Natural killer cell treated with Interleukin-12 subunit alpha and Interleukin-12 subunit beta and Interleukin-15 and Interleukin-18, amount 100 ng/mL, for 72 hours (primary cell): ENCODE results near the gene ZFC3H1. TPM values are rescaled to one million over a fixed set of nuclear protein-coding genes. Genes with fewer than 3 reads are reported as not detected.

Experiments used
- ATAC-seq, 2 donors: fragments of 150-1000 bp; cut with Tn5 transposase in 1 of 2; sonication (Bioruptor Pico), chemical (Tn5 transposase) in 1 of 2; 2 replicates each; pipeline ENCODE4 v1.10.0; 2021
- DNase-seq: peaks from one replicate; pipeline ENCODE4 v3.0.0; 2022; ENCODE audit warnings: low spot score
- H3K27ac Mint-ChIP-seq, 2 donors: 1 replicate in 1 of 2; 2 replicates in 1 of 2; pipeline ENCODE4 v1.8.0; 2022; ENCODE audit warnings: mixed read lengths in 2 of 2, mild to moderate bottlenecking in 1 of 2, moderate library complexity in 1 of 2
- H3K27me3 Mint-ChIP-seq, 2 donors: 1 replicate in 1 of 2; 2 replicates in 1 of 2; pipeline ENCODE4 v1.8.0; 2022; ENCODE audit warnings: mixed read lengths in 2 of 2
- H3K36me3 Mint-ChIP-seq: one replicate; pipeline ENCODE4 v1.8.0; 2022; ENCODE audit warnings: mixed read lengths
- H3K4me1 Mint-ChIP-seq, 2 donors: 1 replicate in 1 of 2; 2 replicates in 1 of 2; pipeline ENCODE4 v1.8.0; 2022; ENCODE audit warnings: low read depth in 2 of 2, mixed read lengths in 2 of 2, mild to moderate bottlenecking in 1 of 2
- H3K4me3 Mint-ChIP-seq: one replicate; pipeline ENCODE4 v1.8.0; 2022; ENCODE audit warnings: mixed read lengths
- H3K9me3 Mint-ChIP-seq: 2 replicates; pipeline ENCODE4 v1.8.0; 2022; ENCODE audit warnings: mixed read lengths
- total RNA-seq, 2 donors: library from RNA; stranded (reverse); gene quantifications; one replicate each; pipeline ENCODE4 v1.2.3, GENCODE V29; 2022

ZFC3H1 gene
- total RNA-seq, 2 donors from 2014 or later: 71.1 to 104 TPM

GRCh38 chr12:71641390-71641789 lies 22.3 kb downstream of the ZFC3H1 start:
- Mint-ChIP-seq H3K27ac (peak overlapping the region in 1 of 2 donors; percentile 39), H3K4me1 (peaks cover 18 to 26% of the 10 kb centered on the region in 2 donors), H3K36me3 (peaks cover 28% of the 10 kb centered on the region), H3K27me3 (no peaks in the 10 kb centered on the region), H3K9me3 (no peaks in the 10 kb centered on the region), H3K4me3 (no peak overlapping the region)
- ATAC-seq (no peak), DNase-seq (no peak)

- no peaks in the 10 kb centered on the region for H3K9me3 Mint-ChIP-seq
- H3K36me3 Mint-ChIP-seq: peaks cover 29% of the 10 kb centered on the region
Measured at GRCh38 chr12:71640316-71640715, 23.3 kb downstream of the ZFC3H1 start.

GRCh38 chr12:71639341-71639760 lies 24.3 kb downstream of the ZFC3H1 start:
- Mint-ChIP-seq H3K4me1 (peaks cover 15 to 21% of the 10 kb centered on the region in 2 donors), H3K27ac (peak overlapping the region in 1 of 2 donors; percentile 41), H3K36me3 (peaks cover 25% of the 10 kb centered on the region), H3K9me3 (no peaks in the 10 kb centered on the region), H3K4me3 (no peak overlapping the region), H3K27me3 (no peaks in the 10 kb centered on the region)
- DNase-seq: no peak
- ATAC-seq: peak in 1 of 2 donors; percentile 53

More at GRCh38 chr12:71640316-71640715, 23.3 kb downstream of the ZFC3H1 start:
- Mint-ChIP-seq H3K27ac (no peak overlapping the region), H3K27me3 (no peaks in the 10 kb centered on the region), H3K4me3 (no peak overlapping the region), H3K4me1 (peaks cover 18 to 26% of the 10 kb centered on the region in 2 donors)
- DNase-seq (no peak), ATAC-seq (no peak)

- no peak for DNase-seq
- H3K27ac Mint-ChIP-seq: no peak overlapping the region
- no peaks in the 10 kb centered on the region for H3K27me3 Mint-ChIP-seq
- H3K9me3 Mint-ChIP-seq: no peaks in the 10 kb centered on the region
- H3K4me3 Mint-ChIP-seq: no peak overlapping the region
- peaks cover 13 to 15% of the 10 kb centered on the region in 2 donors for H3K4me1 Mint-ChIP-seq
- no peak for ATAC-seq
- H3K36me3 Mint-ChIP-seq: peaks cover 16% of the 10 kb centered on the region
Measured at GRCh38 chr12:71638499-71638898, 25.1 kb downstream of the ZFC3H1 start.

GRCh38 chr12:71636704-71637115 lies 26.9 kb downstream of the ZFC3H1 start:
- Mint-ChIP-seq H3K9me3 (no peaks in the 10 kb centered on the region), H3K36me3 (peaks cover 27% of the 10 kb centered on the region), H3K4me1 (peaks cover 11 to 13% of the 10 kb centered on the region in 2 donors), H3K27ac (no peak overlapping the region), H3K4me3 (no peak overlapping the region), H3K27me3 (no peaks in the 10 kb centered on the region)
- DNase-seq (no peak), ATAC-seq (no peak)

- no peak for ATAC-seq
- Mint-ChIP-seq H3K27me3 (no peaks in the 10 kb centered on the region), H3K9me3 (no peaks in the 10 kb centered on the region), H3K27ac (no peak overlapping the region), H3K36me3 (peaks cover 28% of the 10 kb centered on the region), H3K4me3 (no peak overlapping the region), H3K4me1 (peaks cover 5 to 7% of the 10 kb centered on the region in 2 donors)
- DNase-seq: no peak
Measured at GRCh38 chr12:71627438-71628002, 36.1 kb downstream of the ZFC3H1 start.

- Mint-ChIP-seq H3K27ac (peak overlapping the region in 1 of 2 donors; percentile 32), H3K4me3 (no peak overlapping the region), H3K36me3 (peaks cover 27% of the 10 kb centered on the region)
Measured at GRCh38 chr12:71626768-71627167, 36.9 kb downstream of the ZFC3H1 start.

GRCh38 chr12:71626098-71626497 lies 37.5 kb downstream of the ZFC3H1 start:
- Mint-ChIP-seq H3K36me3 (peaks cover 34% of the 10 kb centered on the region), H3K4me3 (no peak overlapping the region), H3K9me3 (no peaks in the 10 kb centered on the region), H3K27me3 (no peaks in the 10 kb centered on the region), H3K4me1 (peaks cover 14 to 15% of the 10 kb centered on the region in 2 donors), H3K27ac (peak overlapping the region; percentile 32 to 40)
- ATAC-seq (no peak), DNase-seq (no peak)

More at GRCh38 chr12:71626768-71627167, 36.9 kb downstream of the ZFC3H1 start:
- H3K9me3 Mint-ChIP-seq: no peaks in the 10 kb centered on the region
- ATAC-seq (no peak), DNase-seq (no peak)
- peaks cover 10 to 11% of the 10 kb centered on the region in 2 donors for H3K4me1 Mint-ChIP-seq
- no peaks in the 10 kb centered on the region for H3K27me3 Mint-ChIP-seq

GRCh38 chr12:71625476-71625875 lies 38.2 kb downstream of the ZFC3H1 start:
- H3K4me1 Mint-ChIP-seq: peaks cover 14 to 20% of the 10 kb centered on the region in 2 donors
- no peaks in the 10 kb centered on the region for H3K27me3 Mint-ChIP-seq
- no peaks in the 10 kb centered on the region for H3K9me3 Mint-ChIP-seq
- DNase-seq: no peak
- ATAC-seq: no peak
- peaks cover 40% of the 10 kb centered on the region for H3K36me3 Mint-ChIP-seq
- no peak overlapping the region for H3K27ac Mint-ChIP-seq
- no peak overlapping the region for H3K4me3 Mint-ChIP-seq

GRCh38 chr12:71621938-71622337 lies 41.7 kb downstream of the ZFC3H1 start:
- ATAC-seq: no peak
- no peaks in the 10 kb centered on the region for H3K9me3 Mint-ChIP-seq

GRCh38 chr12:71610031-71610795 lies 53.4 kb downstream of the ZFC3H1 start:
- H3K4me3 Mint-ChIP-seq: no peak overlapping the region
- ATAC-seq (no peak), DNase-seq (no peak)
- H3K36me3 Mint-ChIP-seq: peaks cover 53% of the 10 kb centered on the region
- H3K27ac Mint-ChIP-seq: peak overlapping the region in 1 of 2 donors; percentile 38
- no peaks in the 10 kb centered on the region for H3K4me1 Mint-ChIP-seq
- no peaks in the 10 kb centered on the region for H3K27me3 Mint-ChIP-seq
- H3K9me3 Mint-ChIP-seq: no peaks in the 10 kb centered on the region

More at GRCh38 chr12:71621938-71622337, 41.7 kb downstream of the ZFC3H1 start:
- no peak for DNase-seq
- Mint-ChIP-seq H3K4me1 (peaks cover 17 to 20% of the 10 kb centered on the region in 2 donors), H3K4me3 (no peak overlapping the region), H3K27ac (peak overlapping the region; percentile 3 to 7), H3K27me3 (no peaks in the 10 kb centered on the region), H3K36me3 (peaks cover 54% of the 10 kb centered on the region)

GRCh38 chr12:71607494-71608330 lies 55.9 kb downstream of the ZFC3H1 start:
- Mint-ChIP-seq H3K4me1 (peaks cover 0 to 9% of the 10 kb centered on the region in 2 donors), H3K27ac (no peak overlapping the region)

GRCh38 chr12:71605039-71605438 lies 58.6 kb downstream of the ZFC3H1 start:
- Mint-ChIP-seq H3K27me3 (peaks cover 0 to 2% of the 10 kb centered on the region in 2 donors), H3K4me1 (peaks cover 0 to 9% of the 10 kb centered on the region in 2 donors), H3K4me3 (no peak overlapping the region), H3K36me3 (peaks cover 16% of the 10 kb centered on the region), H3K9me3 (peaks cover 2% of the 10 kb centered on the region), H3K27ac (no peak overlapping the region)
- DNase-seq (no peak), ATAC-seq (no peak)

More at GRCh38 chr12:71607494-71608330, 55.9 kb downstream of the ZFC3H1 start:
- ATAC-seq: no peak
- H3K9me3 Mint-ChIP-seq: no peaks in the 10 kb centered on the region
- no peaks in the 10 kb centered on the region for H3K27me3 Mint-ChIP-seq
- DNase-seq: no peak
- H3K36me3 Mint-ChIP-seq: peaks cover 38% of the 10 kb centered on the region
- no peak overlapping the region for H3K4me3 Mint-ChIP-seq
